ENCODE results near the gene FLT4.
"Not testable (repeated sequence)": the region's sequence is repeated elsewhere in the genome, so short reads cannot be mapped to it uniquely, and the experiment has no call there.

Gene FLT4

GRCh38 chr5:180669661-180670060, 20.3 kb upstream of the FLT4 start:
- no peak for DNase-seq

DNA sequence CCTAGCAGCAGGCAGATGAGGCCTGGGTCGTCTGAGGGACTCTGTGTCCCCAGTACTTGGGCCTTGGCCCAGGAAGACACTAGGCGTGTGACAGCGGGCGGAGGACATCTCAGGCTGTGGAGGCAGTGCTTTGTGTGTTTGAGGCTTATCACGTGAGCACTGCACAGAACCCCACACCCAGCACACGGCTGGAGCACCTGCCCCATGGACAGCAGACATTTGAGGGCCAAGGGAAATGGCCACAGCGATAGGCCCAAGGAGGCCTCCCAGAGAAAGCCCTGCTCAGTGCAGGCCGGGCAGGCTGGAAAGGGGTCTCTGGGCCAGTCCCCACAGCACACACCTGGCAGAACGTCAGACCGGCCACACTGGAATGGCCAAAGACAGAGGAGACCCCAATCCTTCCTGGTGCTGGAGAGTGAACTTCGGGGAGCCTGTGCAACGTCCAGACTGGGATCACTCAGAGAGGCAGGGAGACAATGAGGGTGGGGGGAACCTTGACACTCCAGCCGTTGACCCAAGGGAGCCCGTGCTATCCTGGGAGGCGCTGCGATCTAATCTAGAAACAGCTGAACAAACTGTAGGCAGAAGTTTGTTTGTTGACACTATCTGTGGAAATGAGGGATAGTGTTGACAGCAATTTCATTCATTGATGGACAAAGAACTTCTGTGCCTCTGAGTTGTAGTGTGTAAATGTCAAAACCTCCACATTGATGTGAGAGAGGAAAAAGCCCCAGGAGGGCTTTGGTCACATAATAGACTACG, 19.6 kb upstream of the FLT4 start:
- DNase-seq: no peak

GRCh38 chr5:180666812-180667211, 17.4 kb upstream of the FLT4 start:
- no peak for DNase-seq

GRCh38 chr5:180665682-180666404, 16.4 kb upstream of the FLT4 start:
- no peak for DNase-seq

DNA sequence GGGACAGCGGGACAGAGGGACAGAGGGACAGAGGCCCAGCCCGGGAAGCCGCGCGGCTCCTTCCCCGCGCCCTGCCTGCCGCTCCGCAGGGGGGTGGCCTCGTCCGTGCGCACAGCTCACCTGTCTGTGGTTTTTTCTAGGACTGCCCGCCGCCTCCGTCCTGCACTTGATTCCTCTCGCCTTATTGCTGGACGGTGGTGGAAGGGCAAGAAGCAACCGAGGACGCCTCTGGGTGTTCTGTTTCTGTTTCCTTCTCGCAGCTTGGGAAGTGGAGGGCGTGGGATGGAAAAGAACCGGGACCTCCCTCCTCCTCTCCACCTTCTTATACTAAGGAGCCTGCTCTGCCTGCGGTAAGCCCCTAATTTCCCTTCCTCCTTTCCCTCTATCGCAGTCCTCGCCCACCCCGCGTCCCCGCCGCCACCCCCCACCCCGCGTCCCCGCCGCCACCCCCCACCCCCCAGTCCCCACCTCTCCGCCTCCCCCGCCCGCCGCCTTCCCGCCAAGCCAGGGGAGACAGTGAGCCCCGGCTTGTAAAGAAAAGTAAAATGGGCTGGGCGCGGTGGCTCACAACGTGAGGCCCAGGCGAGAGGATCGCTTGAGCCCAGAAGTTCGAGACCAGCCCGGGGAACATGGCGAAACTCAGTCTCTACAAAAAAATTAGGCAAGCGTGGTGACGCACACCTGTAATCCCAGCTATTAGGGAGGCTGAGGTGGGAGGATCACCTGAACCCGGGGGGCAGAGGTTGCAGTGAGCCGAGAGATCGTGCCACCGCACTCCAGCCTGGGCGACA, 9.6 kb upstream of the FLT4 start:
- no peak for DNase-seq

- DNase-seq: not testable (repeated sequence)
Measured at GRCh38 chr5:180655243-180655642, 5.8 kb upstream of the FLT4 start.

- no peak for DNase-seq
Measured at GRCh38 chr5:180652771-180653170, 3.4 kb upstream of the FLT4 start.

- no peak for DNase-seq
Measured at GRCh38 chr5:180652346-180652745, 2.9 kb upstream of the FLT4 start.

DNA sequence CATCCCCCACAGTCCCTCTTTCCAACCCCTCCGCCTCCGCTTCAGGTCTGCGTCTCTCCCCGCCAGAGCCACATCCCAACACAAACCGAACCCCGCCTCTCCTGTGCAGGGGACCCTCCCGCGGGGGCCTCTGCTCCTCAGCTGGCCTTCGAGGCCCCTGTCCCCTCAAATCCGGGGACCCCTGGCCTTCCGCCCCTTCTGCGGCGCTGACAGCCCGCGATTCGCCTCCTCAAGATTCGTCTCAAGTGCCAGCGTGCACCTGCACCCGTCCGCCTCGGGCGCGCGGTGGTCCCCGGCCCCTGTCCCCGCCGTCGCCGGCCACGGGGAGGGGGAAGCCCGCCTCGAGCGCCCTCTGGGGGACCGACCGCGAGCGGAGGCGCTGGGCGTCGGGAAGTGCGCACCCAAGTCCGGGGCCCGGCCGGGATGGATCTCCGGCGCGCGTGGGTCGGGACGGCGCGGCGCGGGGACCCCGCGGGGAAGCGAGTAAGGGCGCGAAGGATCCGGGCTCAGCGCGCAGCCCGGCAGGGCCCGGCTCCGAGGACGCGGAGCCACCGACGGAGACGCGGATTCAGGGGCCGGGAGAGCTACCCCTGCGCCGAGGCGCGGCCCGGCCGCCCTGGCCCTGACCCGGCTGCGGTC, 623 bp downstream of the FLT4 start:
- DNase-seq: peak; percentile 46

DNA sequence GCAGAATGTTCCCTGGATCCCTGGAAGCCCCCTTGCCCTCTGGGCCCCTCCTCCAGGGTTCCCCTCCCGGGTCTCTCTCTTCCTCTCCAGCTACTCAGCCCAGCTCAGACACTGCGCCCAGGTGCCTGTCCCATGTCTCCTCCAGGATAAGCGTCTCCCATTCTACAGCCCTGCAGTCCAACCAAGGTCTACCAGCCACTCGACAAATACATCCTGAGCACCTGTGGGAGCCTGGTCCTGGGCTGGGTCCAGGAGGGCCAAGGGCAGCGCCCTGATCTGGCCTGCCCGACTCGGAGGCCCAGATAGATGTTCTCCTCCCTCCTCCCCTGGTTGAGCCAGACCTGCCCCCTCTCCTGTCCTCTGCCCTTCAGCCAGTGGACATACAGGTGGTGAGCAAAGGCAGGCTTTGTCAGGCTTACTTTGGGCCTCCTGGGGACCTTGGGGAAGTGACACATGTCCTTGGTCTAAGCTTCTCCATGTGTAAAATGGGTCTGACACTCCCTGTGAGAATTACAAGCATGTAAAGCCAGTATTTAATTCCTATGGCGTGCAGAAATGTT, 1.4 kb downstream of the FLT4 start:
- no peak for DNase-seq

DNA sequence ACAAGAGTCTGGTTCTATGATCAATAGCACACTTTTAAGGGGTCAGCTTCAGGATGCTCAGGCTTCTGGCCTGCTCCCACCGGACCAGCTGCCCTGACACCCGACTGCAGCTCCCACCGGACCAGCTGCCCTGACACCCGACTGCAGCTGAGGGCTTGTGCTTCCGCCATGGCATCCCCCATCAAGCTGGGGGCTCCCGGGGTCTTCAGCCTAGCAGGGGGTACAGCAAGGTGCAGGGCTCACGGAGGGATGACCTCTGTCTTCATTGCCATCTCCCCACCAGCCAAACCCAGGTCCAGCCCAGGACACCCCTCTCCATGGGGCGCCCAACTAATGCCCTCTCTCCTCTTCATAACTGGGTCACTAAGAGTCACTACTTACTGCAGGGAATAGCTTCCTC, 1.9 kb downstream of the FLT4 start:
- no peak for DNase-seq

DNA sequence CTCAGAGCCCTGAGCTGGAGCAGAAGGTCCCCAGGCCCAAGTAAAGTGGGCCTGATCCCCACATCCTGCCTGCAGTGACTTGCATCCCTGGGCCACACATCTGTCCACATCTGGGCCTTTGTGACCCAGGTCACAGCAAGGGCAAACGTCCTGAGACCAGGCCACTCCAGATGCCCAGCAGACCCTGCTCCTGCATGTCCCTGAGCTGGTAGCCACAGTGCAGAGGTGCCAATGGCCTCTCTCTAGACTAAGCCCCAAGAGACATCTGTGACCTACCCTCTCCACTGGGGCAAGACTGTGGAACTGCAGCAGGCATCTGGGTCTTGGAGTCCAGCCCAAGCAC, 2.5 kb downstream of the FLT4 start:
- no peak for DNase-seq

GRCh38 chr5:180646289-180646962, 3.0 kb downstream of the FLT4 start:
- no peak for DNase-seq

DNA sequence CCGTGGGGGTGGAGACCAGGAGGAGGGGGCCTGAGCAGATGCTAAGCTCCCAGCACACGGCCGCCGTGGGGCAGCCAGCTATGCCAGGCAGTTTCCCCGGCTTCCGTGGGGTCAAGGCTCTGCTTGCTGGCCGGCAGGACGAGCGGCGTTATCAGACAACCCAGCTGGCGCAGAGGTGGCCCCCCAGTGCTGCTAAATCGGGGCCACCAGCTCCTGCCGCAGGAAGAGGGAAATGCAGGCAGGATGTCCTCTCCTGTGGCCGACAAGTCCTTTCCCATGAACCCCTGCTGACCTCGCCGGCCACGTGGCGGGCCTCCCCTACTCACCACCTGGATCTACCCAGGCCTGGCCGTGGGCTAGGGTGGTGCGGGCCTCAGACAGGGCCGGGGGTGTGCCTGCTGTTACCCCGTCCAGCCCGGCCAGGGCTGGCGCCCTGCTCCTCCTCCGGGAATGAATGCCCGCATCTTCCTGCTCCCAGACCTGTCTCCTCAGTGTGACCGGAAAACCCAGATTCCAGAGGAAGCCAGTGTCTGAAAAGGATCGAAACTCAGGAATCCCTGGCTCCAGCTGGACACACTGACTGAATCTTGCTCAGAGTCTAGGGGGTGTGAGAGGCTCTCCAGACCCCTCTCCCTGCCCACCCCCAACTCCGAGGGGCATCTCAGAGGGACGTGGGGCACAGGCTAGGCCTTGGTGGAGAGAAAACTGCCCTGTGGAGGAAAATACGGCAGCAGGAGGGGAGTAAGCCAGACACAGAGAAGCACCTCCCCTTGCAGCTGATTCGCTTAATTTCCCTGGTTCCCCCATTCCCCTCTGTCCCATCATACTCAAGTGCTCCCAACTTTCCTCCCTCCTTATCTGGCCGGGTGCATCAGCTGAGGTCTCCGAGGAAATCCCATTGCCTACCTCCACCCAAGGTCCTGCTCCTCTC, 3.9 kb downstream of the FLT4 start:
- no peak for DNase-seq

- DNase-seq: no peak
Measured at GRCh38 chr5:180644825-180645273, 4.6 kb downstream of the FLT4 start.

DNA sequence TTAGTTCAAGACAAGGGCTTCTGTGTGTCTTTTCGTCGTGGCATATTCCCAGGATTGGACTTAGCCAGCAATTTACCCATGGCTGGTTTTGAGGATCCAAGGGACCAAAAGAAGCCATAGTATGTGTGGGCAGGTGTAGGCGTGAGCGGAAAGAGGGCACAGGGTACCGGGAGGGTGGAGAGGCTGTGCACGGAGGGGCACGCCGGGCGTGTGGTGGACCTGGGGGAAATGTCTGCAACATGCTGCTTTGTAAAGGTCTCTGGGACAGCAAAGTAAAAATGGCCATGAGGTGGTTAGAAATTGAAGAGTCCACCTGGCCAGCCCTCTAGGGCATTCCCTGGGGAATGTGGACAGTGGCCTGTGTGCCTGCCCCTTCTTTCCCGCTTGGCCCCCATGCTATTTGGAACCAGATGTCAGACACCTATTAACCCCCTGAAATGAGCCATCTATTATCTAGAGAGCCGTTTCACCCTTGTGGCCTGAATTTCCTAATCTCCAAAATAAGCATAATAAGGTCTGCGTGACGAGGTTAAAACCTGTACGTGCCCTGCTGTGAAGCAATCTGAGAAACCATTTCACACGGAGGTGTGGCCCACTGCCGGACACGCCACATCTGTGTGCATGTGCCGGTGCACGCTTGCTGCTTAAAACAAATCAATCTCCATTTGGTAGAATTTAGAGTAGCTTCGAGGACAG, 5.1 kb downstream of the FLT4 start:
- no peak for DNase-seq

DNA sequence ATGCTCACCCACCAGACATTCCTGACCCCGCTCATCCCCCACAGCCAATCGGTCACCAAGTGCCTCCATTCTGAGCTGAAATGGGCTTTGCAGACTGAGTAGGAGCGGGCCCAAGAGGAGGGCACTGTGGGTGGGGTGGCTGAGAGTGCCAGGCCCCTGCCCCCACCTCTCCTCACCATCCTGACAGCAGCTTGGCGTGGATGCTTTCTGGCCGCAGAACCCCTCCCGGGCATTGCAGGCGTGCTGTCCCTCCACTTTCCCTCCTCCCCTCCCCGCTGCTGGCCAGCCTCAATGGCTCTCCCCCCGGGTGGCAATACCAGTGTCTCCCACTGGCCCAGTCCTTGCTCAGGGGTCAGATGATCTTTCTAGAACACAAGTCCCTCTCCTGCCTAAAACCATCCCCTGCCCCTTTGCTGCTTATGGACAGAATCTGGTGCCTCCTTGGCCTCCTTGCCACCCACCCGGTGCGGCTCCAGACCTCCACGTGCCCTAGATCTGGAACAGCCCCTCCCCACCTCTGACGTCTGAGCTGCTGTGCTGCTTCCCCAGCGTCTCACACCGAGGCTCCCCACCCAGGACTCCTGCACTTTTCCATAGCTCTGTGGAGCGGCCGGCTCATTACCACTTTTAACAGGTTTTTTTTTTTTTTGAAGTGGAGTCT, 6.1 kb downstream of the FLT4 start:
- no peak for DNase-seq

- DNase-seq: no peak
Measured at GRCh38 chr5:180642779-180643178, 6.6 kb downstream of the FLT4 start.

- no peak for DNase-seq
Measured at GRCh38 chr5:180642181-180642775, 7.1 kb downstream of the FLT4 start.

GRCh38 chr5:180641566-180641900, 7.9 kb downstream of the FLT4 start:
- DNase-seq: no peak

Measured in stimulated activated CD8-positive, alpha-beta memory T cell treated with anti-CD3 and anti-CD28 coated beads, Interleukin-4, amount 100 ng/mL, for 48 hours (primary cell).